Mesenchymal stem cell (in vitro differentiated cells and primary cell): ENCODE results near the gene POLD3.

ENCODE experiments used
- DNase-seq: peaks from one replicate; pipeline ENCODE4 v3.0.0-alpha.2; 2013
- H2AFZ ChIP-seq: one replicate; pipeline ENCODE4 v1.6.1; 2013; ENCODE audit warnings: low read depth, mild to moderate bottlenecking, control low read depth, inconsistent platforms, low read length, moderate library complexity
- H2AK5ac ChIP-seq: 2 replicates; pipeline ENCODE4 v1.6.1; 2013; ENCODE audit warnings: low read length, moderate library complexity, mild to moderate bottlenecking, inconsistent platforms; ENCODE audit not compliant: severe bottlenecking
- H2BK120ac ChIP-seq: one replicate; pipeline ENCODE4 v1.6.1; 2013; ENCODE audit warnings: low read depth, mild to moderate bottlenecking, inconsistent platforms, low read length, moderate library complexity
- H2BK12ac ChIP-seq, 2 experiments: one replicate each; pipeline ENCODE4 v1.6.1; 2013; ENCODE audit warnings: inconsistent platforms in 2 of 2, low read length in 2 of 2, mild to moderate bottlenecking in 2 of 2, moderate library complexity in 2 of 2, control low read depth in 1 of 2
- H2BK15ac ChIP-seq: one replicate; pipeline ENCODE4 v1.6.1; 2013; ENCODE audit warnings: mild to moderate bottlenecking, low read depth, inconsistent platforms; ENCODE audit not compliant: poor library complexity, severe bottlenecking
- H2BK5ac ChIP-seq: 2 replicates; pipeline ENCODE4 v1.6.1; 2013; ENCODE audit warnings: low read depth, mild to moderate bottlenecking, low read length, control low read depth, inconsistent platforms; ENCODE audit not compliant: poor library complexity, severe bottlenecking
- H3K14ac ChIP-seq, 2 experiments: one replicate each; pipeline ENCODE4 v1.6.1; 2013; ENCODE audit warnings: inconsistent platforms in 2 of 2, low read length in 2 of 2, control low read depth in 1 of 2, mild to moderate bottlenecking in 1 of 2, moderate library complexity in 1 of 2
- H3K18ac ChIP-seq, 2 experiments: one replicate each; pipeline ENCODE4 v1.6.1; 2013; ENCODE audit warnings: inconsistent platforms in 2 of 2, low read length in 2 of 2, control low read depth in 1 of 2, low read depth in 1 of 2, mild to moderate bottlenecking in 1 of 2
- H3K23ac ChIP-seq, 2 experiments: one replicate each; pipeline ENCODE4 v1.6.1; 2013; ENCODE audit warnings: inconsistent platforms in 2 of 2, low read length in 2 of 2, mild to moderate bottlenecking in 2 of 2, moderate library complexity in 2 of 2, control low read depth in 1 of 2
- H3K27ac ChIP-seq: 2 replicates; pipeline ENCODE4 v1.5.1; 2013; ENCODE audit warnings: mild to moderate bottlenecking, moderate library complexity, low read length, control low read depth, inconsistent platforms; ENCODE audit not compliant: poor library complexity, severe bottlenecking
- H3K27me3 ChIP-seq, 2 experiments: 2 replicates each; pipeline versions ENCODE4 v1.6.1 to v1.7.0; 2013; ENCODE audit warnings: low read length in 2 of 2, mild to moderate bottlenecking in 2 of 2, moderate library complexity in 2 of 2, control low read depth in 1 of 2, inconsistent platforms in 1 of 2; ENCODE audit not compliant: control insufficient read depth in 1 of 2, insufficient read depth in 1 of 2
- H3K36me3 ChIP-seq, 2 experiments: 2 replicates each; pipeline versions ENCODE4 v1.6.1 to v1.7.0; 2013; ENCODE audit warnings: low read length in 2 of 2, control low read depth in 1 of 2, inconsistent platforms in 1 of 2, low read depth in 1 of 2, mild to moderate bottlenecking in 1 of 2; ENCODE audit not compliant: insufficient read depth in 2 of 2, control insufficient read depth in 1 of 2
- H3K4ac ChIP-seq, 2 experiments: one replicate each; pipeline ENCODE4 v1.6.1; 2013; ENCODE audit warnings: inconsistent platforms in 2 of 2, low read length in 2 of 2, mild to moderate bottlenecking in 2 of 2, moderate library complexity in 2 of 2, control low read depth in 1 of 2, low read depth in 1 of 2
- H3K4me1 ChIP-seq: 2 replicates; pipeline ENCODE4 v1.6.1; 2013; ENCODE audit warnings: low read depth, low read length, control low read depth; ENCODE audit not compliant: control insufficient read depth, insufficient read depth
- H3K4me2 ChIP-seq: 2 replicates; pipeline ENCODE4 v1.6.1; 2013; ENCODE audit warnings: low read length, mild to moderate bottlenecking, inconsistent platforms; ENCODE audit not compliant: poor library complexity, severe bottlenecking
- H3K4me3 ChIP-seq, 2 experiments: 2 replicates each; pipeline versions ENCODE4 v1.5.1 to v1.7.0; 2013; ENCODE audit warnings: low read length in 2 of 2, mild to moderate bottlenecking in 2 of 2, control low read depth in 1 of 2, low read depth in 1 of 2; ENCODE audit not compliant: insufficient read depth in 1 of 2
- H3K79me1 ChIP-seq: replicated peaks from 2 replicates; pipeline ENCODE4 v1.6.1; 2013; ENCODE audit warnings: mild to moderate bottlenecking, control low read depth, low read length, inconsistent platforms; ENCODE audit not compliant: poor library complexity, severe bottlenecking
- H3K9ac ChIP-seq: 2 replicates; pipeline ENCODE4 v1.7.0; 2013; ENCODE audit warnings: mild to moderate bottlenecking, low read length, moderate library complexity
- H3K9me3 ChIP-seq: 2 replicates; pipeline ENCODE4 v1.7.0; 2013; ENCODE audit warnings: mild to moderate bottlenecking, low read length; ENCODE audit not compliant: control insufficient read depth
- H4K8ac ChIP-seq: one replicate; pipeline ENCODE4 v1.6.1; 2013; ENCODE audit warnings: inconsistent platforms, mild to moderate bottlenecking, low read length, moderate library complexity
- H4K91ac ChIP-seq: one replicate; pipeline ENCODE4 v1.6.1; 2013; ENCODE audit warnings: mild to moderate bottlenecking, low read length, inconsistent platforms
- WGBS: methylation state at CpG from one replicate; pipeline ENCODE4 v1.1.7; 2013; ENCODE audit warnings: mixed read lengths; 5-methylcytosine and 5-hydroxymethylcytosine counted together

POLD3 gene

DNA sequence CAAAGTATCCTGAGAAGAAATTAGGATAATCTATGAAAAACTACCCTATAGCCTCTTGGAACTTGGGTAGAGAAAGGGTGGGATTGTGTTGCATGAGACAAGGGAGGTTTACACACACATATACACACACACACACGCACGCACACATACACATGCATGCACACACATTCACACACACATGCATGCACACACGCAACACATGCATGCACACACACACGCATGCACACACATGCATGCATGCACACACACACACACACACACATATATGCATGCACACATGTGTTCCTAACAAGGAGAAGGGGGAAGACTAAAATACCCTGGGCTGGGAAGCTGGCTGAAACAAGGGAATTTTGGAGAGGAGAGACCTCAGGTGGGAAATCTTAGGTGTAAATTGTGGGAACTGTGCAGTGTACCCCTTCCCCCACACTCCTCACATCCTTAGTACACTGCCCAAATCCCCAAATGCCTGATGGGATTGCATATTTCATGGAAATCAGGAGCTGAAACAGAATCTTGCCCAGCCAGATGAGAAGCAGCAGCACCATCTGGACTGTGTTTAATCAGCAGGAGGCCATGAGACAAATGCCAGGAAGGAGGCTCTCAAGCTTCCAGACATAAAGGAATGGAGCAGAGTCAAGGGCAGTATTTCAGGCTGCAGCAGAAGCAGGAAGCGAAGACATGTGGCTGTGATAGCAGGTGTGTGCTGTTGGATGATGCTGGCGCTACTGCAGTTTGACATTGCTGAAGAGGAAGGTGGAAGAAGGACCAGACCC, 14.6 kb upstream of the POLD3 start:
- Histone ChIP-seq H3K9ac (no peak overlapping the region), H2BK120ac (no peak overlapping the region), H3K27me3 (peaks cover 0 to 18% of the 10 kb centered on the region in 2 experiments), H3K14ac (no peak overlapping the region), H3K4me3 (no peak overlapping the region), H2BK5ac (no peak overlapping the region), H2BK15ac (no peak overlapping the region), H3K18ac (no peak overlapping the region), H3K9me3 (no peaks in the 10 kb centered on the region), H3K27ac (no peak overlapping the region), H2AFZ (no peak overlapping the region), H3K4me1 (peaks cover 5% of the 10 kb centered on the region), H2AK5ac (no peak overlapping the region), H2BK12ac (no peak overlapping the region), H4K91ac (no peak overlapping the region), H4K8ac (no peak overlapping the region), H3K4ac (no peak overlapping the region), H3K4me2 (no peak overlapping the region), H3K36me3 (no peaks in the 10 kb centered on the region), H3K23ac (no peak overlapping the region), H3K79me1 (no peaks in the 10 kb centered on the region)
- no peak for DNase-seq
- 56% methylated on average over 4 of the region's 6 CpGs for WGBS

DNA sequence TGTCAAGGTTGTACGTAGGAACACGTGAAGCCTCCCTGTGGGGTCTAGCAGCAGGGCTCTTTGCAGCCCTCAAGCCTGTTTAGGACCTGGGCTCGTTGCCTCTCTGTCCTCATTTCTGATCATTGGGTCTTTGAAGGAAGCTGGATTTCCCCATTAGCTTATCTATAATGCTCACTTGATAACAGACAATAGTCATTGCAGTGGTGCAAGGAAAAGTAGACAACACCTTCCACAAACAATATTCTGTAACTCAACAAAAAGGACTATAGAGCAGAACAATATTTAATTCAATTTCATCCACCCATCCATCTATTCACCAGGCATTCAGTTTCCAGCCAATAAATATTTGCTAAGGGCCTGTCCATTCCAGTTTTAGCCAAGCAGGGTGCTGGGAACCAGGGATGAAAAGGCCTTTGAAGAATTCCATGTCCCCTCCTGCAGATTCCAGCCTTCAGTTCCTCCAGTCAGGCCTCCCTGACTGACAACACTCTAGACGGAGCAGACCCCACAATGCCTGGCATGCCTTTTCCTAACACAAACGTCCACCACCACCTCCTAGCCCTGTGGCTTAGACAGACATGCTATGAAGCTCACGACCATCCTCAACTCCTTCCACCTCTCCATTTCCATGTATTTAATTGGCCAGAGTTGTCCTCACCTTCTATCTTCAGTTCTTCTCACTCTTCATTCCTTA, 12.7 kb upstream of the POLD3 start:
- Histone ChIP-seq H2BK5ac (no peak overlapping the region), H3K9ac (no peak overlapping the region), H3K36me3 (no peaks in the 10 kb centered on the region), H3K14ac (no peak overlapping the region), H2BK12ac (no peak overlapping the region), H4K91ac (no peak overlapping the region), H3K4me3 (no peak overlapping the region), H3K23ac (no peak overlapping the region), H3K27ac (no peak overlapping the region), H2BK15ac (no peak overlapping the region), H3K79me1 (no peaks in the 10 kb centered on the region), H3K9me3 (no peaks in the 10 kb centered on the region), H3K4ac (no peak overlapping the region), H3K27me3 (peaks cover 0 to 9% of the 10 kb centered on the region in 2 experiments), H2AFZ (no peak overlapping the region), H4K8ac (no peak overlapping the region), H3K18ac (no peak overlapping the region), H3K4me2 (no peak overlapping the region), H3K4me1 (peaks cover 5% of the 10 kb centered on the region), H2AK5ac (no peak overlapping the region), H2BK120ac (no peak overlapping the region)
- no peak for DNase-seq
- WGBS: 65% methylated on average over 6 of the region's 6 CpGs

DNA sequence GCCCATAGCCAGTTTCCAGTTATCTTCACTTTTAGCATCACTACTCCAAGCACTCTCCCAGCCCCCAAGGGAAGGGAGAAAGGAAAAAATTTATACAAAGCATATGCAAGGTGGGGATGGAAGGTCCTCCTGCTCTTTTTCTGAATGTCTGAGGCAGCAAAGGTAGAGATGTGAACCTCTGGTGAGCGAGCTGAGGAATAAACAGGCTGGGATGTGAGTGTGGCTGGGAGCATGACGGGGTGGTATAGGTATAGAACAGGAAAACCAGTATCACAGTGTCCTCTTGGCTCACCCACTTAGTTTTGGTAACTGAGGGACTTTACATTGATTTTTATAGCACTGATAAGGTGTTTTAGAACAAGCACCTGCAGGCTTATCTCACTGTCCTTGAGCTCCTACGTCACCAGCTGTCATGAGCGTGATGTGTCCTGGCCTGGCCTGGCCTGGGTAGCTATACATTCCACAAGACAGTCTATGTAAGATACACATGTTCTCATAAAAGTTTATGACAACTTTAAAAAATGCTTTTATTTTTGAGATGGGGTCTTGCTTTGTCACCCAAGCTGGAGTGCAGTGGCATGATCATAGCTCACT, 10.3 kb upstream of the POLD3 start:
- Histone ChIP-seq H3K9me3 (no peaks in the 10 kb centered on the region), H3K27me3 (peaks cover 0 to 8% of the 10 kb centered on the region in 2 experiments), H3K18ac (no peak overlapping the region), H3K4ac (no peak overlapping the region), H3K23ac (no peak overlapping the region), H2AFZ (no peak overlapping the region), H2BK15ac (no peak overlapping the region), H4K91ac (no peak overlapping the region), H2BK12ac (no peak overlapping the region), H2AK5ac (no peak overlapping the region), H3K79me1 (no peaks in the 10 kb centered on the region), H3K9ac (no peak overlapping the region), H3K4me3 (no peak overlapping the region), H3K36me3 (no peaks in the 10 kb centered on the region), H2BK120ac (no peak overlapping the region), H3K4me1 (peaks cover 5% of the 10 kb centered on the region), H3K14ac (no peak overlapping the region), H3K27ac (no peak overlapping the region), H2BK5ac (no peak overlapping the region), H4K8ac (no peak overlapping the region), H3K4me2 (no peak overlapping the region)
- WGBS: 86% methylated on average over 2 of the region's 4 CpGs
- no peak for DNase-seq

DNA sequence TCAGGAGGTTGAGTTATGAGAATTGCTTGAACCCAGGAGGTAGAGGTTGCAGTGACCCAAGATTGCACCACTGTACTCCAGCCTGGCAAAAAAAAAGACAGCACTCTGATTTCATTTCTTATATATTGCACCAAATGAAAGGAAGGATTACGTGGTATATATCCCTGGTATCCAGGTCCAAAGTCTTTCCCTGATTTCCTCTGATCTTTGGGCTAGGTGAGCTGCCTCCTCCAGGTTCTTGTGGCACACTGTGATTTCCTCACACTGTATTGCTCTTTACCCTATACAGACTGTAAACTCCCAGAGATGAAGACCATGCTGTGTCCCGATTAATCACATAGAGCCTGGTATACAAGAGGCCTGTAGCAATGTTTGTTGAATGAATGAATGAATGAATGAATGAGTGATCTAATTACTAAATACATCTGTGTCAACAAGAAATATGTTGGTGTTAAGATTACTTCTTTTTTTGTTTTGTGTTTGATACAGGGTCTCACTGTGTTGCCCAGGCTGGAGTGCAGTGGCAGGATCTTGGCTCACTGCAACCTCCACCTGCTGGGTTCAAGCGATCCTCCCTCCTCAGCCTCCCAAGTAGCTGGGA, 9.3 kb upstream of the POLD3 start:
- Histone ChIP-seq H2BK15ac (no peak overlapping the region), H2BK5ac (no peak overlapping the region), H3K4ac (no peak overlapping the region), H3K23ac (no peak overlapping the region), H3K4me1 (peaks cover 2% of the 10 kb centered on the region), H2AK5ac (no peak overlapping the region), H3K4me2 (no peak overlapping the region), H3K18ac (no peak overlapping the region), H3K79me1 (no peaks in the 10 kb centered on the region), H3K27ac (no peak overlapping the region), H2AFZ (no peak overlapping the region), H3K27me3 (peaks cover 0 to 8% of the 10 kb centered on the region in 2 experiments), H3K36me3 (no peaks in the 10 kb centered on the region), H4K91ac (no peak overlapping the region), H3K9me3 (no peaks in the 10 kb centered on the region), H3K14ac (no peak overlapping the region), H4K8ac (no peak overlapping the region), H2BK120ac (no peak overlapping the region), H3K9ac (no peak overlapping the region), H2BK12ac (no peak overlapping the region), H3K4me3 (no peak overlapping the region)
- DNase-seq: no peak
- 30% methylated on average over 2 of the region's 3 CpGs for WGBS
